HG02571 (cell line): ENCODE results near the gene UBE2O.

Experiments
- ATAC-seq: cut with Tn5 transposase; IDR thresholded peaks from one replicate; pipeline ENCODE4 v1.9.1; 2021; ENCODE audit warnings: mild to moderate bottlenecking, moderate library complexity; ENCODE audit not compliant: unreplicated experiment

The UBE2O gene

DNA sequence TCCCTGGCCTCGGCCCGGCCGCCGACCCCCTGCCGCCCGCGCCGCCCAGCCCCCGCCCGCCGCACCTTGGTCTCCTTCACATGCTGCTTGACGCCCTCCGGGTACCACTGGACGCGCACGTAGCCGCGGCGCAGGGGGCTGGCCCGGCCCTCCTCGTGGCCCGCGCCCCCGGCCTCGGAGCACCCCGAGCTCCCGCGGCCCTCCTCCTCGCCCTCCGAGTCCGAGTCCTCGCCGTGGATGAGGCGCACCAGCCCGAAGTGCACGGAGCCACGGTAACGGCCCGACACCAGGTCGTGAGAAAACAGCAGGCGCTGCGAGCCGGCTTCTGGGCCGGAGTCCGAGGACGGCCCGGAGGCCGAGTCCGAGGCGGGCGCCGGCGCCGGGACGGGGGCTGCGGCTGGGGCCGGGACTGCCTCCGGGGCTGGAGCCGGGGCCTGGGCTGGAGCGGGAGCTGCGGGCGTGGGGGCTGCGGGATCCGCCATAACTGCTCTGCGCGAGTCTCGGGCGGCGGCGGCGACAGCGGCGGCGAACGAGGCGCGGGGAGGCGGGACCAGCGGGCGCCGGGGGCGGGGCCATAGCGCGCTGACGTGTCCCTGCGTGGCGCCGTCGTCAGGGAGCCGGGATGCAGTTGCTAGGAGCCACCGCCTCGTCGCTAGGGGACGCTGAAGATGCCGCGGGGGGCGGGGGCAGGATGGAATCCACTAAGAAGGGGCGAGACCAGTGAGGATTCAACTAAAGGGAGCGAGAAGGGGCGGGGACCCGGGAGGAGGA lies at the start of gene UBE2O:
UBE2O (minus strand) TSS at position 493 of the 771 bp plus-strand sequence; CDS start at position 482, 11 bp downstream.
- peak; percentile 90 for ATAC-seq

DNA sequence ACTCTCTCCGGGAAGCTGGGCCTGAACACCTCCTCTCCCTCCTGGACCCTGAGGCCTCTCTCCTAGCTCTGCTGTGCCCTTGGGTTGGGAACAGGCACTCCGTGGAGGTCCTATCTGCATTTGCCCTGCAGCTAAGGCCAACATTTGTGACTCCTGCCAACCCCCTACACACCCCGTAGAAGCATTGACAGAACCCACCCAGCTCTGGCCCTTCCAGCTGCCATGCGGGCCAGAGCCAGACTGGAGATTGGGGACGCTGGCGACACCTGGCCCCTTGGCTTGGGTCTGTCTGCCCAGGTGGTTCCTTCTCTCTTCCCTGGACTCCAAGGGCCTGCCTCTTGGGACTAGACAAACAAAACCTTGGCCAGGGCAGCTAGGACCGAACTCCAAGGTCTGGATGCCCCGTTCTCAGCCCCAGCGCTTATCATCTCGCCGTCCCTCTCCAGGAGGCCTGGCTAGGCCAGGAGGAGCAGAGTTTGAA lies 48.9 kb upstream of the UBE2O start:
- ATAC-seq: no peak

DNA sequence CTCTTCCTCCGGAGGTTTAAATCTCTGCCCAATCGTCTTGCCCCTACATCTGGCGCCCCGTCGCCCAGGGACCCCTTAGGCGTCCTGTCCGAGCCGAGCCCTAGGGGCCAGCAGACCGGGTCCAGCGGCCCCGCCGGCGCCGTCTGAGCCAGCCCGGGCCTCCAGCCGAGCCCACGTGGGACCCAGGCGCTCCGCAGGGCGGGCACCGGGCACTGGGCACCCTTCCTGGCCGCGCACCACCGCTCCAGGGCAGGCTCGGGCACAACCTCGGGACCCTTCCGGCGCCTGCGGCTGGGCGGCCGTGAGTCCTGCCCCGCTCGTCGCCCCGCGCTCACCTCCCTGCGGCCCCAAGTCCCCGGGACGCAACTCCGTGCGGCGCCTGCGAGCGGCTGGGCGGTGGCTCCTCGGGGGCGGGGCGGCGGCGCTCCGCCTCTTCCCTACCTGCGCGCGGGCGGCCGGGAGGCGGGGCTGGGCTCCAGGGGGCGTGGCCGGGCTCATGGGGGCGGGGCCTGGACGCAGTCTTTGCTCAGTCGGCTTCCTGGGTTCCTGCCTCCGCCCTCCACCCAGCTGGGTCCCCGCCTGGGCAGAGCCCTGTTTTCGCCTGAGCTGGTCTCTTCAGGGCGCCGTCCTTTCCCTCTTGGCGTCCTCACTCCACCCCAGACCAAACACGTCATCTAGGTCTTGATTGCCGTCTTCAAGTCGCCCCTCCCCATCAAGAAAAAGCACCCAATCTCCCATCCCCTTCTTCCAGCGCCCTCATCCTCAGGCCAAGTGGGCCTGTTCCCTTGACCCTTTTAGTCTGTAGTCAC lies 48.3 kb upstream of the UBE2O start, which contains the start of gene RHBDF2:
RHBDF2 (minus strand) TSS at position 406 of the 809 bp plus-strand sequence. CDS start 19,899 bp downstream, outside the sequence.
- ATAC-seq: peak; percentile 65

DNA sequence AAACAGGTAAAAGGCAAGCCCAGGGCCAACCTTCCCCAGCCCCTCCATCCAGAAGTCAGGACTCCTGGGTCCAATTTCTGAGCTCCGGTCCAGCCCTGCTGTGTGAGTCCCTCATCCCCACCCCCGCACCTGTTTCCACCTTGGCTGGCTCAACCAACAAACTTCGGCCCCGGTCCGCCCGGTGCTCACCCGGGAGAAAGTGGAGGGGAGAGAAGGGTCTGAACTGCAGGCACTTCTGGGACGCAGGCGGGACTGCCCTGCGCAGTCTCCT lies 47.7 kb upstream of the UBE2O start:
- peak; percentile 3 for ATAC-seq

DNA sequence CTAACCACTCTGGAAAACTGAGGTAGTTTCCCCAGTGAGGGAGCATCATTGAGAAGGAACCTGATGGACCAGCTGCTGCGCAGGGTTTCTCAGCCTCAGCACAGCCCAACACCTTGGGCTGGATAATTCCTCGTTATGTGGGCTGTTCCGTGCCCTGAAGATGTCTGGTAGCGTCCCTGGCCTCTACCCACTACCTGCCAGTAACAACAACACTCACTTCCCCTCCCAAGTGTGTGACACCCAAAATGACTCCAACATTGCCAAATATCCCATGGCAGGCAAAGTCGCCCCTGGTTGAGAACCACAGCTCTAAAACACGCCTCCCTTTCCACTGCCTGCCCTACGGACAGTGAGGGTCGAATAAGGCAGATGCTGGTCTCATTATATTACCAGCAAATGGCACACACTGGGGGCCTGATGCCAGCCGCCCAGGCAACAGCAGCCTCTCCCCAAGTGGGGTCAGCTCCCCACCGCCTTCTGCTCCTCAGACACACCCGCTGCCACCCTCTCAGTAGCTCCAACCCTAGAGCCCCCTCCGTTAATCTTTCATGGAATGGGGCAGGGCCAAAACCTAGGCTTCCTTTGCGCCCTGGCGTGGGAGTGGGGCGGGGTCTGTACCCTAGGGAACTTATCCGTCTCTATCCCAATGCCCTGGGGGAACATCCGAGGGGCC lies 47.3 kb upstream of the UBE2O start:
- ATAC-seq: no peak

DNA sequence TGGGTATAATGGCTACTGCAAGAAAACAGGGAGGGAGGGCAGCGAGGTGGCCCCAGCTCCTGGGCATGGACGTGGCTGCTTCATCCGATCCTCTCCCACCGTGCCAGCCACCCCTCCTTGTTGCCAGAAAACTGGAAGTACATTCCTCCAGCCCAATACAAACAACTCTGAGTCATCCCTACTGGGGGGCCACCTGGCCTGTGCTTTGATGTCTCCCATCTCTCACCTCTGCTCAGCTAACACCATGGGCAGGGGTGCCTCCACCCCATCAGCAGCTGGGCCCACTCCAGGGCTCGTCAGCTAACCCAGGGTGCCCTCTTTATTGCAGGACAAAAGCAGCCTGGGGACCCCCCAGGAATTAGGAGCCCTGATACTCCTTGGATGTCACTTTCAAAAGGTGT lies 46.3 kb upstream of the UBE2O start:
- no peak for ATAC-seq

DNA sequence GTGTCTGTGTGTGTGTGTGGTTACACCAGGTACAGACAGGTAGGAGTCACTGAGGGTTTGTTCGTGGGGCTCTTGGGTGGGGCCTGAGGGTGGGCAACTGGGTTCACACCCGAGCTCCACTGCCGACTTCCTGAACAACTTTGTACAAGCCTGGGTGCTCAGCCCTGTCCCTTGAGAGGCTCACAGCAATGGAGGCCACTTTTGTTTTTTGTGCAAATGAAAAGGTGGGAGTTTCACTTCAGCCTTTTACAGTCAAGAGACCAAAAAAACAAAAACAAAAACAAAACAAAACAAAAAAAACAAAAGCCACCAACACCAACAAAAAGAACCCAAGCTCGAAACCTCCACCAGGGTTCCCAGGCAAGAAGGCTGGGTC lies 45.9 kb upstream of the UBE2O start:
- ATAC-seq: no peak

DNA sequence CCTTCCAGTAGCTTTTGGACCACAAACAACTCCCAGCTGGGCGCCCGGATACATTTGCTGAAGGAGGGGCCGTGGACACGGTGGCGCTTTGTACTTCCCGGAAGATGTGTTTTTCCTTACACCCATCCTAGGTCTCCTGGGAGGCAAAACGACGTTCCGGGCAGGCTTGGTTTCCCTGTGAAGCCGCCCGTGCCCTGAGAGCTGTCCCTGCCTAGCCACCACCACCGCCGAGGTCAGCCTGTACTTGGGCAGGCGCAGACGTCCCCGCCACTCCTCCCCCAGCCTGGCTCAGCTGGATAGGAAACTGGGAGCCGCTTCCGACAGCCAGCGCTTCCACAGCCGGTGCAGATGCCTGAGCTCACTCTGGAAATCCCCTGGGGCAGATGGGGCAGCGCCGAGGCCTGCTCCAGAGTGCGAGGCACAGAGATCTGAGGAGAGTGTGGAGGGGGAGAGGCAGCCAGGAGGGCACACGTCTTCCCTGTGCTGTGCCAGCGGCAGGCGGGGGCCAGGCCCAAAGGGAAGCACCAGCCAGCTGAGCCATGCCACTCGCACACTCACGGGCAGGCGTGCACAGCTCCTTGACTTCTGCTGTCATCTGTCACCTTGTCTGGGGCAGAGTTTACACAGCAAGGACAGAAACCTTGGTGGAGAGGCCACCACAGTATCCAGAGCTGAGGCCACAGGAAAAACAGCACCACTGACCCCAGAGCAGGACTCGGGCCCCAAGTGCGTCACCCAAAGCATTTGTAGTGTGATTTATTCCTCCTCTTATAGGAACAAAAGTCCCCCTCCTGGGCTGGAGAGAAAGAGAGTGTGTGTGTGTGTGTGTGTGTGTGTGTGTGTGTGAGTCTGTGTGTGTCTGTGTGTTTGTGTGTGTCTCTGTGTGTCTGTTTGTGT lies 45.3 kb upstream of the UBE2O start:
- no peak for ATAC-seq

DNA sequence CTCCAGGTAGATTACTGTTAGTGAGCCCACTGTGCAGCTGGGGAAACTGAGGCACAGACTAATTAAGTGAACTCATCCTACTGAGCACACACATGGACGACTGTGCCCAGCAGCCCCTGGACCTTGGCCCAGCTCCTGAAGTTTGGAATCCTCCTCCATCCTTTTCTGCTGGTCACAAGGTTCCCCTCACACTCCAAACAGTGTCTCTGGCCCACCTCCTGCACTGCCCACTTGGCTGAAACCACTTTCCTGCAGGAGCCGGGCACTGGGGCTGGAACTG lies 44.7 kb upstream of the UBE2O start:
- ATAC-seq: no peak

DNA sequence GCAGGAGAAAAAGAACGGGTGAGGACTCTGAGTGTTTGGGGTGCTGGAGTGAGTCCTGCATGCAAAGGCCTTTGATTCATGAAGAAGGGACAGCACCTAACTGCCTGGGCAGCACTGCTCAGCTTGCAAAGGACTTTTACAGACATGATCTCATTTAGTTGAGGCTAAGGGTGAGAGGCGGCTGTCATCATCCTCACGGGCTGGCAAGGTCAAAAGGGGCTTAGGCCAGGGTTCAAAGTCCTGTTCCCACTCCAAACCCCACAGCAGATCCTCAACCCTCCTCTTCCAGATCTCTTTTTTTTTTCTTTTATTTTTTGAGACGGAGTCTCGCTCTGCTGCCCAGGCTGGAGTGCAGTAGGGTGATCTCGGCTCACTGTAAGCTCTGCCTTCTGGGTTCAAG lies 43.5 kb upstream of the UBE2O start:
- ATAC-seq: no peak

DNA sequence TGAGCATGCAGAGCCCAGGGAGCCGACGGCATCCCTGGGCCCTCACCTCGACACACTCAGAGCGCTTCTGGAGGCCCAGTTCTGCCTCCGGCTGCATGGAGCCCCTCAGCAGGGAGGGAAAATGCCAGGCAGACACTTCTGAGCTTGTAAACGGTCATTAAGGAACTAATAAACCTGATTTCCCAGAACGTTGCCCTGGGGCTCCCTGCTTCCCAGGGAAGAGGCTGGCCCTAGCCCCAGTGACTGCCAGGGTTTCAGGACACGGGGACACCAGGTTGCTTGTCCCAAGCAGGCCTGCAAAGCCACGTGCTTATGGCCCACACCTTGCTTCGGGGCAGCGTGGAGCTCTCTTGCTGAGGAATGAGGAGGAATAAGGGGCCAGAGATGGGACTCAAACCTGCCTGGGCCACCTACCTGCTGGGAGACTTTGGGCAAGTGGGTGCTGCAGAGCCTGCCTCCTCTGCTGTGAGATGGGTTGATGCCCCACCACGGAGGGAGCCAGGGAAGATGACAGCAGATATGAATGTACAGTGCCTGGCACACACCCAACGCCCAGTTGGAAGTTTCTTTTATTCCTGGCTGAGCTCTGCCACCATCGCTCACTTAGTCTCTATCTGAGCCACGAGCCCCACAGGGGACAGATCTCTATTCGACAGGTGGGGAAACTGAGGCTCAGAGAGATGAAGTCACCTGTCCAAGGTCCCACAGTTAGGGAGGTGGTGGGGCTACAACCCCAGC lies 42.9 kb upstream of the UBE2O start:
- no peak for ATAC-seq

DNA sequence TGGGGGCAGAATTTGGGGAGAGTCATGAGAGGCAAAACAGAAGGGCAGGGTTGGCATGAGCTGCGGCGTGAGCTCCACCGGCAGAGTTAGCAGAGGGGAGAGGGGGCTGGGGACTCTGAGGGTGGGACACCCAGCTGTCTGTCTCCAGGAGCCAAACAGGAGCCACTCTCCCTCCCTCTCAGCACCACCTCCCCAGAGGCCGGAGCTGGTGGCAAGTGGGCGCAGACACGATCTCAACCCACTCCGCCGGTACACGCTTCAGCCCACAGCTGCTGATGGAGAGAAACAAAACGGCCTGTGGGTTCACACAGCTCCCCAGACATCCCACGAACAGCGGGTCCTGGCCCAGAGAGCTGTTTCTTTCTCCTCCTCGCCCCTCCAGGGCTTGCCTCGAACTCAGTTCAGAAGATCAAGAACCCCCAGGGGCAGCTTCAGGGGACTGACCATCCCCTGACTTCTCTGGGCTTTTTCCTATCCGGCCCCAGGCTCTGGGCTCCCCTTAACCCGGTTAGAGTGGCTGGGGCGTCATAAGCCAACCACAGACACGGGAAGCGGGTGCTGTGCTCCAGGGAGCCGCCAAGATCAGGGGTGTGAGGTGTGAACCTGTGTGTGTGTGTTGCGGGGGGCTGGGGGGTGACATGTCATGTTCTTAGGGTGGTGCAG lies 40.7 kb upstream of the UBE2O start:
- ATAC-seq: no peak

DNA sequence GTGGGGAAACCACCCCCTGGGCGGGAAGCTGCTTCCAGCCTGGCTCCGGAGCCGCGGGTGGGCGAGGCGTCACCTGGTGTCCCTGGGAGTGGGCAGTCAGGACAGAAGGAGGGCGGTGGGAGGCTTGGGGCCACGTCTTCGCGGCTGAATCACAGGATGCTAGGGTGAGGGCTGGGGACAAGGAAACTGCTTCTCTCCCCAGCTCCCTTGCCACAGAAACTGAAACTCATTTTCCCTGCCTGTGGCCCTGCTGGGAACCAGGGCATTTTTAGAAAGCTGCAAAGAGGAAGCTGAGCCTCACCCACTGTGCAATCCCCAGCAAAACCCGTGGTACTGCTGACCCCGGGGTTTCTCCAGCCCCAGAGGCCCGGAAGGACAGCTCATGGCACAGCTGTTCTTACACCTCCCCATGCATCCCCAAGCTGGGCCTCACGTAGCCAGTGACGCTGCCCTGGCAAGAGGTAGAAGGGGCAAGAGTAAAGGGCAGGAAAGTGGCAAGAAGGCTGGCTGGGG lies 40.1 kb upstream of the UBE2O start:
- ATAC-seq: peak; percentile 38

DNA sequence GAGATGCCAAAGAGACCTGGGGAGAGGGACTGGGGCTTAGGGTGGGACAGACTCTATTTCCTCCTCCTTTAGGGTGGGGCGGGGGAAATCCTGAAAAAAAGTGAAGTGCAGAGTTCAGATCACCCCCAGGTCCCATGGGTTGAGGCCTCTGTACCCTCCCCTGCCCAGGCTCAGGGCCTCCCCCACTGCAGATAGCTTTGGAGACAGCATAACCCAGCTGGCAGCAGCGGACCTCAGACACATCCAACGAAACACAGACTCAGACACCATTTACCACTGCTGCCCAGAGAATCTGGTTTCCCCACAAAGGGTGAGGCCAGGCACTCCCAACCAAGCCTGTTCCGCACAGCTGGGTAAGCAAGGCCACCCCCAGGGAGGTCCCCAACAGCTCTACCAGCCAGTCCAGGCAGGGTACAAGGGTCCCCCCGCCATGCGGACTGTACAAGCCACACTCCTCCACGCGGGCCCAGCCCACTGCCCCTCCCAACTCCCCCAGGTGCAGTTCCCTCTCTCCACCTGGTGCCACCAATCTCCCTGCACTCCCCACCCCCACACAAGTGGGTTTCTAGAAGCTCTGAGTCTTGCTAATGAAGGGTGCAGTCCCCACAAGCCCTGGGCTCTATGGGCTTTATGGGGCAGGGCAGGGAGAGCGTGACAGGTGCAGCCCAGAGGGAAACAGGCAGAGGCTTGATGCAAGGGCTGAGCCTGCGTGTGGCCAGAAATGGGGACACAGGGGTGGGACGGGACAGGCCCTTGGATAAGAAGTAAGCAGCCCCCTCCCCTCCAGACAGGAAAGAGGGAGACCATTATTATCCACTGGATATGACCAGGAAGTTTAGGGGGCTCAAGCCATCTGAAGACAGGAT lies 39.4 kb upstream of the UBE2O start:
- ATAC-seq: peak; percentile 48

DNA sequence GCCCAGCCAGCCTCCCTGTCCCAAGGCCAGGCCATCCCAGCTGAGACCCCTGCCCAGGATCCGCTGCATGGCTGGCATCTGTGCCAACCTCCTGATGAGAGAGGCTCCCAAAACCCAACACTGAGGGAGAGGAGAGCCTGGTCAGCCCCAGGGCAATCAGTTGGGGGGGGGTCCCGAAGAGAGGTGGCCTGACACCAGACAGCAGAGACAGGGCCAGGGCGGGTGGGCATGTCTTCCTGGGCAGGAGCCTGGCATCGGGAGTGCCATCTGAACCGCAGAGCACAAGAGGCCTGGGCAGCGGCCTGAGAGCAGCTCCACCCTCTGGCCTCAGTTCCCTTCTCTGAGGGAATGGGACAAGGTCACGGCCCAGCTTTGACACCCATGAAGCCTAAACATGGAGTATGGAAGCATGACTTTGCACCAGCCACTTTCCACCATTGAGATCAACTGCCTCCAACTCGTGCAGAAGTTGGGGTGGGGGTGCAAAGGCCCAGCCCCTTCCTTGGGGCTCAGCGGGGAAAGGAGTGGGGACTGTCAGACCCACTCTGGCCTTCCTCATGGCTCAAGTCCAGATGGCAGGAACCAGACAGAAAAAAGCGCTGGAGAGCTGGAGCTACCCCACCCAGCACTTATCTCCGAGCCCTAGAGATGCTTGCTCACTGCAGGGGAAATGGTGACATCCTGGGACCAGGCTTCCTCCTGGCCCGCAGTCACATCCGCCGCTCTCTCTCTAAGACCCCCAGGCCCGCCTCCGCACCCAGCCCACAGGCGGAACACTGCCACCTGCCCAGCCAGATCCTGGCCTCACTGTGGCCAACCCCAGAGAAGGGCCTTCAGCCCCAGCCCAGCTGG lies 38.5 kb upstream of the UBE2O start:
- ATAC-seq: no peak

DNA sequence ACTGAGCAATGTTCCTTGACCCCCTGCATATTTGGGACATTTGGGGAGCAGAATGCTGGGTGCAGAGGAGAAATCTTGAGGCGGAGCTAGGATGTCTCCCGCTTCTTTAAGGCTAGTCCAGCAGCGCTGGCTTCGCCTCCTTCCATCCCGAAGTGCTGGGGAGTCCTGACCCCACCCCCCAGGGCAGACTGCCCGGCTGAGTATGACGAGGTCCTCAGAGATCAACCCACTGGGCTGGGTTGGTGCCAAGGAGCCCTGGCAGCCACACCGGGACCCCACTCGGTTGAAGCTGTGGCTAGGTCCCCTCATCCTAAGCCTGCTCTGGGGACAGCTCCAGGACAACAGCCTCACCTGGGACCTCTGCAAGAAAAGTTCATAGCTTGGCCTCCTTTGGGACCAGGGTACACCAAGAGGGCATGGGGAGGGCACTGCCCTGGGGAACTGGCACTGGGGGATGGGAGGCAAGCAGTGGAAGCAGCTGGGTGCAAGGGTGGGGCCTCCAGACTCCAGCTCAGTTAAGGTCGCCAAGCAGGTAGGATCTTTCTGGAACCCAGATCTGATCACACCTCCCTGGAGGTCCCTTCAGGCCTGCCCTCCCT lies 37.3 kb upstream of the UBE2O start:
- no peak for ATAC-seq
